Upper lobe of right lung (tissue), 1 donor: Measurements from ENCODE around the gene TSPAN12. TPM values are rescaled to one million over a fixed set of nuclear protein-coding genes. Genes with fewer than 3 reads are reported as not detected.

Experiments used
- ATAC-seq: fragments of 200-7000 bp; cut with Tn5 transposase; one replicate; pipeline ENCODE4 v1.9.1; 2020; ENCODE audit warnings: mild to moderate bottlenecking, moderate library complexity
- DNase-seq: peaks from one replicate; pipeline ENCODE4 v3.0.0-alpha.2; 2020
- H3K27ac ChIP-seq: fragments of 200-600 bp; one replicate; pipeline ENCODE4 v1.8.0; 2022
- H3K27me3 ChIP-seq: fragments of 200-600 bp; one replicate; pipeline ENCODE4 v1.8.0; 2022; ENCODE audit warnings: mild to moderate bottlenecking
- H3K36me3 ChIP-seq: fragments of 200-600 bp; one replicate; pipeline ENCODE4 v1.8.0; 2022
- H3K4me1 ChIP-seq: fragments of 200-600 bp; one replicate; pipeline ENCODE4 v1.8.0; 2022
- H3K4me3 ChIP-seq: fragments of 200-600 bp; one replicate; pipeline ENCODE4 v1.8.0; 2022; ENCODE audit warnings: mild to moderate bottlenecking
- H3K9me3 ChIP-seq: fragments of 200-600 bp; one replicate; pipeline ENCODE4 v1.8.0; 2022
- CTCF ChIP-seq: fragments of 200-600 bp; IDR thresholded peaks from one replicate; pipeline ENCODE4 v1.8.0; 2022; ENCODE audit warnings: antibody characterized with exemption
- intact Hi-C: fragments of 100-400 bp; cut with DNase I; formaldehyde crosslinking; loops from one replicate; pipeline ENCODE4 v1.11.0; 2022
- total RNA-seq: library from RNA; stranded (reverse); fragmentation: NEBNext Ultra II Directional; extraction: Animal tissue kit (Norgen Biotek cat#: 25700); gene quantifications from one replicate; pipeline ENCODE4 v1.2.1, GENCODE V29; 2021
- donor health status: DM: no; HTN: yes; CAD: no; lungs with severe emphysema.

TSPAN12 gene
- total RNA-seq, 1 donor from 2014 or later = 51.8 TPM

DNA sequence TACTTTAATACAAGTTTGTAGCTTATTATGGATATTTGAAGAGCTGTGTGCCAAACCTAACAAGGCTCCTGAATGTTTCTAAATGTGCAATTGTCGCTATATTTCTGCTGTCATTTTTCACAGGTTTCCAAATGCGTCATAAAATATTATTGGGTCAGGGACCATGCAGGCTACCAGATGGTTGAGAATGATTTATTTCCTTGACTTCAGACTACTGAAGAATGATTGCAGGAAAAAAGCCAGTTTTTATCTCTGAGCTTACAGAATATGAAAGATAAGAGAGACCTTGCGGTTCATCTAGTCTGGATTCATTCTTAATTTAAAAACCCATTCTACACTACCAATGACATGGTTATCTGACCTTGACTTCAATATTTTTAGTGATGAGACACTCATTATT, 55.2 kb downstream of the TSPAN12 start:
- no peaks in the 10 kb centered on the region for H3K36me3 ChIP-seq
- DNase-seq = no peak
- H3K9me3 ChIP-seq = no peaks in the 10 kb centered on the region
- no peaks in the 10 kb centered on the region for H3K4me1 ChIP-seq
- no peak for TF ChIP-seq CTCF
- H3K27me3 ChIP-seq = no peaks in the 10 kb centered on the region
- ATAC-seq = no peak
- H3K27ac ChIP-seq = no peak overlapping the region
- intact Hi-C loops = no loop called here
- H3K4me3 ChIP-seq = no peak overlapping the region

DNA sequence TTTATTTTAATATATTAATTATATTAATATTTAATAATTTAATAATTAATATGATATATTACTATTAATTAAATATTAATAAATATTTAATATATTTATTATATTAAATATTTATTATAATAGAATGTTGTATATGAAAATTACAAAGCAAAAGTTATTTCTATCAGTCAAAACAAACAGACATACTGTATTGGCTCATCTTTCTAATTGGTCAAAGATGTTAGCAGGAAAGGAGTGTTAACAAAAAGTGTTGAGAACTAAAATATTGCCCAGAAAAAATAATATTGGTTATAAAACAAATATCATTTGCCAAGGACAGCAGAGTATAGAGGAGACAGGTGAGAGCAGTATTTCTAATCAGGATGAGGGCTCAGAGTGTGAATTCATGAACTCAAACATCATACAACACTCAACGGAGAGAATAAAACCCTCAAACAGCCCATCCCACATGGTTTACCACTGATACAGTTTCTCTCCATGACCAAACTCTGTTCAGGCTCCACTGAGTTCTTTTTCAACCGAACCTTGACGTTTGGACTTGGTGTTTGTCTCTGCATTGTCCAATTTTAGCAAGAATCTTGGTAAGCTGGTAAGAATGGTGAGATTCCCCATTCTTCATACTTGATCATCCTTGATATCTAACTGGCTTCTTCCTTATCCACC, 58.0 kb downstream of the TSPAN12 start:
- Histone ChIP-seq H3K27me3 (no peaks in the 10 kb centered on the region), H3K9me3 (no peaks in the 10 kb centered on the region), H3K36me3 (no peaks in the 10 kb centered on the region), H3K27ac (no peak overlapping the region), H3K4me1 (no peaks in the 10 kb centered on the region), H3K4me3 (no peak overlapping the region)
- DNase-seq (no peak), ATAC-seq (no peak)
- no peak for TF ChIP-seq CTCF
- intact Hi-C loops = no loop called here

DNA sequence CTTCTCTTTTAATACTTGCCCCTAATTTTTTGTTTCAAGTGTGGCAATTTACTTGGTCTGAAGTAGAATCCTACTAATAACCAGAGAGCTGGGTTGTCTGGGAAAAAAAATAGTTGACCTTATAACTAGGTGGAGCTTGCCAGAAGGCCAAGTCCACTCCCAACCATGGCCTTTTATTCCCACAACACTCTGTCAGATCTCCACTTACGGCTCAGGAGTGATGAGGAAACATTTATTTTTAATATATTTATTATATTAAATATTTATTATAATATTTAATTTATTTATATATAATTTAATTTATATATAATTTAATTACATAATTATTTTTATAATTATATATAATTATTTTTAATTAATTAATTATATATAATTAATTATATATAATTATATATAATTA, 58.8 kb downstream of the TSPAN12 start:
- Histone ChIP-seq H3K36me3 (no peaks in the 10 kb centered on the region), H3K9me3 (no peaks in the 10 kb centered on the region), H3K4me1 (no peaks in the 10 kb centered on the region), H3K4me3 (no peak overlapping the region), H3K27me3 (no peaks in the 10 kb centered on the region), H3K27ac (no peak overlapping the region)
- DNase-seq (no peak), ATAC-seq (no peak)
- TF ChIP-seq CTCF = no peak
- intact Hi-C loops = no loop called here

GRCh38 chr7:120797026-120797645, 60.8 kb downstream of the TSPAN12 start:
- Histone ChIP-seq H3K36me3 (no peaks in the 10 kb centered on the region), H3K4me1 (no peaks in the 10 kb centered on the region), H3K4me3 (no peak overlapping the region), H3K9me3 (no peaks in the 10 kb centered on the region), H3K27me3 (no peaks in the 10 kb centered on the region), H3K27ac (no peak overlapping the region)
- ATAC-seq (no peak), DNase-seq (no peak)
- TF ChIP-seq CTCF = no peak
- intact Hi-C loops = no loop called here

DNA sequence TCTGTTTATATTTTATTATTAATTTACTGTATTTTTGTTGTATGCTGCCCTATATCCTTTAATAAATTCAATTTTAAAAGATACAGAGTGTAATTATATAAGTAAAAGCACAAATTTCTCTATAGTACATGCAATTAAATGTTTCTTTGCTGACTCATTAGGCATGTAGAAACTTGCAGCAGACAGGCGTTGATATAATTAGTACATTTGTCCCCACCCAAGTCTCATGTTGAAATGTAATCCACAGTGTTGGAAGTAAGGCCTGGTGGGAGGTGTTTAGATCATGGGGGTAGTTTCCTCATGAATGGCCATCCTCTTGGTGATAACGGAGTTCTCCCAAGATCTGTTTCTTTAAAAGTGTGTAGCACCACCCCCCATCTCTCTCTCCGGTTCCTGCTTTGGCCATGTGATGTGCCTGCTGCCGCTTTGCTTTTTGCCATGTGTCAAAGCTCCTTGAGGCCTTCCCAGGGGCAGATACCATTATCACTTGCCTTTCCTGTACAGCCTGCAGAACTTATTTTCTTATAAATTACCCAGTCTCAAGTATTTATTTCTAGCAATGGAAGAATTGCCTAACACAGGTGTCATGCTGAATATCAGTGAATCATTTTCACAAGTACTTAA, 63.7 kb downstream of the TSPAN12 start:
- H3K36me3 ChIP-seq = no peaks in the 10 kb centered on the region
- H3K4me3 ChIP-seq = no peak overlapping the region
- no peak for DNase-seq
- TF ChIP-seq CTCF = no peak
- no peaks in the 10 kb centered on the region for H3K9me3 ChIP-seq
- no peaks in the 10 kb centered on the region for H3K4me1 ChIP-seq
- ATAC-seq = no peak
- no peaks in the 10 kb centered on the region for H3K27me3 ChIP-seq
- intact Hi-C loops = no loop called here
- no peak overlapping the region for H3K27ac ChIP-seq
